Activated T-cell treated with anti-CD3 and anti-CD28 coated beads for 1 hour (primary cell): ENCODE results near the gene PDZD2.
"Not testable (repeated sequence)": the region's sequence is repeated elsewhere in the genome, so short reads cannot be mapped to it uniquely, and the experiment has no call there.

ENCODE experiments used
- DNase-seq: peaks from one replicate; pipeline ENCODE4 v3.0.0-alpha.2; 2020; ENCODE audit warnings: low read depth

Gene PDZD2

DNA sequence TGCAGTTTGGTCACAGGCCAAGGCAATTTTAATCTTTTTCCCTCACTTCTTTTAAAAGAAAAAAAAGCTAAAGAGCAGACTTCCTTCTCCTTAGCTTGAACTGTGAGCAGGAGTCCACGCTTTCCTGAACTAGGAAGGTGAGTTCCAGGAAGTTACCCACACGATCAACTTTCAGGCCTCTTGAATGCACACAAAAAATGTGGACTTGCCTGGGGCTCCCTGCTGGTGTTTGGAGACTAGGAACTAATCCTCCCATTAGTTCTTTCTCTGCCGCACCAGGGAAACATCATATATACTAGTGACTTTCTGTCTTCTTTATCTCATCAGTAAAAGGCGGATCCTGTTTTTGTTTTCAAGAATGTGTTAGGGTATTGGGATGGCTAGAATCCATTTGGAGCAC lies 295.2 kb downstream of the PDZD2 start:
- no peak for DNase-seq

DNA sequence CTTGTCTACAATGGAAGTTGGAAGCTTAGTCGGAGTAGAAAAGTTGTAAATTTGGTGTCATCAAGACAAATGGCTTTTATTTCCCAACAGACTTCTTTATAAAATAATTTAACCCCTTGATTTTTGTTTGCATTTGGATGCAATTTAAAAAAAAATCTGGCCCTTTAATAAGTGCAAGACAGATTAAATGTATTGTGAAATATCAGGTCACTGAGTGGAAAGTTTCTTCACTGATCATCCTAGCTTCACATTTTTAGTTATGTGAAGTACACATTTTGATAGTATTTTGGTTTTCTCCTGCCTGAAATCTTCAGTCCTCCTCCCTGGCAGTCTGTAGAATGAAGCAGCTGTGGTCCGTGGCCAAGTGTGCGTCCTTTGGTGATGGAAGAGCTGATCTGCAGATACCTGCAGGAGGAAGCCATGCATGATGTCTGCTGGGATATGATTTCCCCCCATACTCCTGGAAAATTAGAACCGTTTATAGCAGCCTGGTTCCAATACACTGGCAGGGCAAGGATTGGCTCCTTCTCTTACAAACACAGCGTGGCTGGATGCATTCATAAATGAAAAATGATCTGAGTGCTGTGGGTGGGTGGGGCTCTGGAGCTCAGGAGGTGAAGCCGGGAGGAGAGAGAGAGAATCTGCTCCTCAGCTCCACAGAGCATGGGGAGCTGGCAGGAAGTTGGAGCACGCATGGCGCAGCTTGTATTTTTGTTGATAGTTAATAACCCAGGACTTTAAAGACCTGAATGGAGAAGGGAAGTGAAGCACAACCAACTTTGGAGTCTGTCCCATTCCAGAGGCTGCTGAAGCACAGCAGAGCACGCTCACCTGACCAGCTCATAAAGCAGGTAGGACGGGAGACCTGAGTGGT lies 296.8 kb downstream of the PDZD2 start:
- no peak for DNase-seq

DNA sequence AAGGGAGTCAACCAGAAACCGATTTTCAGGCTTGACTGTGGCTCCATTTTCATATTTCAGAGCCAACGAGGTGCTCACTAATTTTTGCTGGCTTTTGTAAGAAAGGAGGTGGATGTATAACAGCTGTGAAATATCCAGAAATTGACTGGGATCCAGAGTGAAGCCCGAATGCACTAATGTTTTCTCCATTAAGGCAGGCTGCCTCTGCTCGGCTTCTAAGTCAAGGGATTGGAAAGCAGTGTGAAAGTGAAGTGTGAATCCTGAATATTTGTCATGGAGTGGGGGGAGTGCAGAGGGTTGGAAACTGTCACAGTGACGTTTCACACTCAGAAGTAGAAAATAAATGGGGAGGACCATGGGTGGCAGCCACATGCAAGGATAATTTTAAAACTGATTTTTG lies 297.8 kb downstream of the PDZD2 start:
- DNase-seq = no peak

DNA sequence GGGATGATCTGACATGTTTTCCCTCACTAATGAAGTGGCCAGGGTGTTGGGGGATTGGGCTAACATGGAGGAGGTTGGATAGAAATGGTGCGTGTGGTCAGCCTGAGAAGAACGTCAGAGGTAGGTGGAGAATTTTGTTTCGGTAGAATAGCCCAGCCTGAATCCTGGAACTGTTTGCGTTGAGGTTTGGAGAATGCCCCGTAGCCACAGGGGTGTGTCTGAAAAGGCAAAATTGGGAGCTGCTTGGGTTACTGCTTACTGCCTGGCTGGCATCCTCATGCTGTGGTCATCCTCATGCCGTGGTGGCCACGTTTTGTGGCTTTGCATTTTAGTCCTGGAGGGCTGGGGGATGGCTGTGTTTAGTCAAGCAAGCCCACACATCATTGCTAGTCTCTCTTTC lies 298.3 kb downstream of the PDZD2 start:
- no peak for DNase-seq

DNA sequence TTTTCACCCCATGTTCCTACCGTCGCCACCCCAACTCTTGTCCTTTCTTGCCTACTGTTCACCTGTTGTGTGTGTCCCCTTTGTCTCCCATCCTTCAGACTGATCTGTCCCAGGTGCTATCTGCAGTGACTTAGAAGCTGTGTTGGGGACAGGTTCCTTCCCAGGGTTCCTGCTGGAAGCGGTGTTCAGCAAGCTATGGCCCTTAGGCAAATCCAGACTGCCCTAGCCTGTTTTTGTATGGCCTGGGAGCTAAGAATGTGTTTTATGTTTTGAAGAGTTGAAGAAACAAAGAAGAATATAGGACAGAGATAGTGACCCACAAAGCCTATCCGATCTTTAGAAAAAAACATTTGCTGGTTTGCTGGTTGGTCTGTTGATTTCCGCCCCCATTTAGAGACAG lies 298.8 kb downstream of the PDZD2 start:
- DNase-seq = no peak

DNA sequence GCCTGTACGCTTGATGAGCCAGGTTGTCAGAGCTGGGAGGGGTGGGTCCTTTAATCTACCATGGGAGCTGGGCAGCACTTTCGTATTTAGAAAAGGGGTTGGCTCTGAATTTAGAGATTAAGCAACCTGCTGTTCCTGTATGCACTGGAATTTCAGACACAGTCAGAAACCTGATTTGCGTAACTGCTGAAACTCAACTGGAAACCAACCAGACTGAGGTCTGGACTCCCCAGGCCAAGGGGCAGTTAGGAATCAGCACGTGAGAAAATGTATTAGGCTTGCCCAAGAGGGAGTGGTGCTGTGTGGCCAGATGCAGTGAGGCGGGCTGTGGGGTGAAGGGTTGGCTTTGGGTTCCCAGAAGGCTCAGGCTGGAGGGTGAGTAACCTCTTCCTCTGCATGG lies 300.2 kb downstream of the PDZD2 start:
- DNase-seq = no peak

DNA sequence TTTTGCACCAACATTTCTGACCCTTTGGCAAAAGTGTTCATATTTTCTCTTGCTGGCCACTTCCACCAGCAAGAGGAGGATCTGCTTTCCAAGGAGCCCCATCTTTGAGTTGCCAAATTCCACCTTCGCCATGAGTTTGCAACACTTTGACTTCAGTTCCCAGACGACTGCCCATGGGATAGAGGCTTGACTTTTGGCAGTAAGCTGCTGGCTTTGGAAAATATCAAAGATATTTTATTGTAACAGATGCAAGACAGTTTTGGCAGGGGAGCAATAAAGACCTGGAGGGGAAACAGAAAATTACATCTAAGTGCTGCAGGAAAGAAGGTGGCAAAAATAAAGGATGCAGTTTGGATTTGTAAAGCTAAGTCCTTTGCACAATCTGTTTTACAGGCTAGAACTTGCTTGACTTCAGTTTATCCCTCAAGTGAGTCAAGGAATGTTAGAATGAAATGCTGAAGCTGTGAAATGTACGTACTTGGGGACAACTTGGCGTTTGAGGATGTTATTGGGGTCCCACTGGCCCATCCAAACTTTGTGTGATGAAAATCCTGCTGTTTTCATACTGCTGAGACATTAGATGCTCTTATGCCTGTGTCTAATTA lies 302.3 kb downstream of the PDZD2 start:
- DNase-seq = no peak

DNA sequence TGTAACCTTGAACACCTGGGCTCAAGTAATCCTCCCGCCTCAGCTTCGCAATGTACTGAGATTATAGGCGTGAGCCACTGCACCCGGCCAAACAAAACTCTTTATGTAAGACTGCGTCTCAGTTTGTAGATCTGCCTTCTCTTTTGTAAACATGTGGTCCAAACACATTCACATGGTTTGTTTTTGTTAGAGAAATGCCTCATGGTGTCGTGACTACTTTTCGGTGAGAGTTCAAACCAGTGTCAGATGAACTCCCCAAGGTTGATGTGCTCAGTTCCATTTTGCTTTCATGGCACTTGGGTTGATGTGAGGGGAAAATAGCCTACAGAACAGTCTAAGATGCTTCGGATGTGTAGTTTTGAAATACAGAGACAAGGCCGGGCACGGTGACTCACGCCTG lies 303.6 kb downstream of the PDZD2 start:
- DNase-seq = no peak

DNA sequence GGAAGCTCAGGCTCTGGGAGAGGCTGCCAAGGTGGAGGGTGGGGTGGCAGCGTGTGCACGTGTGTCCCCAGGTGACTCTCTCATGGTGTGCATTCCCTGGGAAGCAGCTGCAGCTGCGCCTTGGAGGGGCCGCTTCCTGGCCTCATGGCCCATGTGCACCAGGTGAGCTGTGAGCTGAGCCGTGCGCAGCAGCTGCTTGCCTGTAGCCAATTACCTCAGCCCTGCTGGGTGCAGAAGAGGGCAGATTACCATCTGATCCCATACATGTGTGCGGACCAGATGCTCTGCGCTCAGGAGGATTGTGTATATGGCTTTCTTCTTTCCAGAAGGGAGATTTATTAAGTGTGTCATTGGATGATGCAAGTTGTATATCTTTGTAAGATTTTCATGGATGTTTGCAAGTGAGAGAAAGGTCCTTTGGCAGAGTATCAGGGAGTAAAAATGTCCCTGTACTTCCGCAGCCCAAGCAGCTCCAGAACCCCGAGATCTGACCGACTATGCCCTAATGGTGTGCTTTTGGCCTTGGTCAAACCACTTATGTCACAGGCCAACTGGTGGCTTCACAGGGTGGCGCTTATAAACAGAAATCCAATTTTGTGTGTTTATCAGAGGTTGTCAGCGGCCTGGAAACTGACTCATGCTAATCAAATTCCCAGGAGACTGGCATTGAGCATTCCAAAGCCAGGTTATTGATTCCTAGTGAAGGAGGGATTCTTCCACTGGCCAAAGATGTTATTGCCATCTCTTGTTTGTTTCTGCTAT lies 305.9 kb downstream of the PDZD2 start:
- DNase-seq = no peak

DNA sequence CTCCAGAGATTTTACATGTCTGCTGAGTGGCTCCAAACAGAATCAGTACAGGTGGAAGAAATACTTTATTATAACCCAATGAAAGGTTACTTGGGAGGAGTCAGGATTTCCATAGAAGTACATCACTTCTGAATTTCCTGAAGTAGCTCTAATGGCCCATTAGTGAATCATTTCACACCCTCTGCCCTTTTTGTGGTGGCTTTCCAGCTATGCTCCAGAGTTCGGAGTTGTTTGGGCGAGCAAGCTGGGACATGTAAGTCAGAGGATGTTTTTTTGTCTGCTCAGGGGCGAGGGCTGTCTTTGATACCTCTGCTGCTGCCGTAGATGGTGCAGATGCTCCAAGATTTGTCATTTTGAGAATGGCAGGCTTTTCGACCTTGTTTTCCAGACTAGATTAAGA lies 309.1 kb downstream of the PDZD2 start:
- no peak for DNase-seq

DNA sequence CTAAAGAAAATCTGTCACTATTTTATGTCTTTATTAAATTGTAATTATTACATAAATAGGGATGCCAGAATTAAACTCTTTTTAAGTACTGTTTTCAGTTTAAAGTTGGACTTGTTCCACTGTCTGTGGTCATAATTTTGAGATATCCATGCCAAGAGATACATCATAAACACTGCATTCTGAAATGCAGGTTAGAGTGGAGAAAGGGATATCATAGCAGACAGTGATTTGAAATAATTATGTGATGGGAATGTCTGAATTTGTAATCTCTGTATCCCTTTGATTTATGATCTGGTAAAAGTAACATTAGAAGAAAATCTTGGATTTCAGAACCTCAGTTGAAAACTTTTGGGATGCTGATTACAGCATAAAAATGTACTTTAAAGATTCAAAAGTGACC lies 313.1 kb downstream of the PDZD2 start:
- DNase-seq = no peak

DNA sequence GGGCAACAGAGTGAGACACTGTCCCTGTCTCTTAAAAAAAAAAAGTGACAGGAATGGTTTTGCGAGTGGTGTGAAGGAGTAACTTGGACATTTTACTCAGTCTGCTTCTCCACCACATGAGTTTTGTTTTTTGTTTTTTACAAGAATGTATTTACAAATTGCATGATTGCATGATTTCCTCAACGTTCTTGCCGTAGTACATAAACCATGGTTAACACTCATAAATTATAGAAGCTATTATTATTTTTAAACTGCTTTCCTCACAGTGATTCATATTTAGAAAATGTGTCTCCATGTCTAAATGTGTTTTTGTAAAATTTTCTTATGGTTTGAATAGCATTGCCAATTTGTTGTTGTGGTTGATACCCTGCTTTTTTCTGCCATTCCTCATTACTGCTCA lies 315.2 kb downstream of the PDZD2 start:
- DNase-seq = no peak

DNA sequence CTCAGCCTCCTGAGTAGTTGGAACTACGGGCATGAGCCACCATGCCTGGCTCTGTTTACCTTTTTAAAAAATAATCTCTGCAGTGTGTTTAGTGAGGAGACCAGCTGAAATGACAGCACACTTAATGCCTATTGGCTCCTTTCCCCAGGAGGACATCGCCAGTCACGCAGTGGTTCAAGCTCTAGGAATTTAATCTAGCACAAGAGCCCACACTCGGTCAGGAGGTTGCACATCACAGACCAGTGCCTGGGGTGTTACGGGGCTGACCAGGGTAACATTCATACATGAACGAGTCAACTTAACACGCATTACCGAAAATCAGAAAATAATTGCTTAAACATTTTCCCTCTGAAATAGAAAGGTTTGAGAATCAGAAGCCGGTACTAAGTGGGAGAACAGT lies 318.2 kb downstream of the PDZD2 start:
- DNase-seq = no peak

DNA sequence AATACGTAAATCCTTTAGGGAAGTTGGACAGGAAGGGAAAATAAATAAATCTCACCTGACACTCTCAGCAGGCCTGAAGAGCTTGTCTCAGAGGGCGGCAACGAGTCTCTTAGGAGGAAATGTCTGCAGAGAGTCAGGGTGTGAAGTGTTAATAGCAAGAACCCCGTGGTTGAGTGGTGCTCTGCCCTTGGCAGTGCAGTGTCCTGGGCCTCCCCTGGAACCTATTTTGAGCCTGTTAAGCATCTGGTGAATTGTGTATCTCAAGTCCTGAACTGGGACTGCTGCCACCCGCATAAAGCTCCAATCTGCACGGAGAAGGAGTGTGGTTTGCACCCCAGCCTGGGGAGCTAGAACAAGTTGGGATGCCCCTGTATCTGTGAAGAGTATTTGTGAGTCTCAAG lies 323.4 kb downstream of the PDZD2 start:
- DNase-seq = no peak

DNA sequence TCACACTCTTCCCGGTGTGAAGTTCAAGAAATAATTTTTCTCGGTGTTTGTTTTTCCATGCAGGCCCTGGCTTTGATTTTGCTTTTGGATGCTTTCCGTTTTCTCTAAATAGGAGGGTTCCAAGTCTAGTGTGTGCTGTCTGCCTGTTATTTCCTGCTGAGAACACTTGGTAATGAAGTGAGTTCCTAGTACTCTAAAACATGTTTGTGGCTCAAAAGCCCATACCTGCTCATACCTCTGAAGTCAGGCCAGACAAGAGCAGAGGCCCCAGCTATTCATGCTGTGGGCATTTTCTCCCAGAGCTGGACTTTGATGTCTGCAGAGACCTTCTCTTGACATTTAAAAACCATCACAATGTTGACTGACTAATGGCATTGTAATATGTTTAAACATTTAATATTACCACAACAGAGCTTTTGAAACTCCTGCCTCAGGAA lies 324.0 kb downstream of the PDZD2 start:
- no peak for DNase-seq

DNA sequence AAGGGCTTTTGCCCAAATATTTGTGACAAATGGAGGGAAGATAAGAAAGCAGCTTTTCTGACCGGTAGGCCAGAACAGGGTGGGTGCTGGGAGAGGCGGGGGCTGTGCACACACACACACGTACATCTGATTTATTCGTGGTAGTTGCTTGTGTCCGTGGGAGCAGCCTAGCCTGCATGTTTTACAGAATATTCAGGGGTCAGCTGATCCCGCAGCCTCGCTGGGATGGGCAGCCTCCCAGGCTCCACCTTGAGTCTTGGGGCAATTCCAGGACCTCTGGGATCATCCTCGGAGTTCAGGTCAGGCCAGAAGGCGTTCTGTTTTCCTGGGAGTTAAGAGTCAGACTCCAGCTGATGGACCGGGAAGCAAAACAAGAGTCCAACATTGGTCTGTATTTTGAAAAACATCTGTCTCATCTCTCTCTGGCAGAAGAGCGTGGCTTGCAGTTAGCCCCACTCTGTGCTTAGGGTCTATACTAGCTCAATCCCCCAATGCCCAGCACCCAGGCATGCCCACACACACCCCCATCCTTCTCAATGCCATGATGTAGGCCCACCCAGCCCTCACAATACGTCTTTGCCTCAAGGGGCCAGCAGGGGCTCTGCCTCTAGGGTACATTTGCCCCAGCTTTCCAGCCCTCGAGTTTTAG lies 324.6 kb downstream of the PDZD2 start:
- DNase-seq = no peak

DNA sequence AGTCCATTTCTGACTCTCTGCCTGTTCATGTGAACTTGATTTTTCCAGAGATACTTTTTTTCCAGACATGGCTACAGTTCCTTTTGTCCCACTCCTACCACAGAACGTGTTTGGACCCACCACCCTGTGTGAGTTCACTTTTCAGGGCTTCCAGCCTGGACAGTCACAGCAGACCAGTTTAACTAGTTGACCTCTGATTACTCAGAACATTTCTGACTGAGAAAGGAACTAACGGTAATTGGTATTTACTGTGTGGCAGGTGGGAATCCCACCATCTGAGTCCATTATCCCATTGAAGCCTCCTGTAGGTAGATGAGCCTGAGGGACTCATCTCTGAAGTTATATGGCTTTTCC lies 325.1 kb downstream of the PDZD2 start:
- DNase-seq = no peak

DNA sequence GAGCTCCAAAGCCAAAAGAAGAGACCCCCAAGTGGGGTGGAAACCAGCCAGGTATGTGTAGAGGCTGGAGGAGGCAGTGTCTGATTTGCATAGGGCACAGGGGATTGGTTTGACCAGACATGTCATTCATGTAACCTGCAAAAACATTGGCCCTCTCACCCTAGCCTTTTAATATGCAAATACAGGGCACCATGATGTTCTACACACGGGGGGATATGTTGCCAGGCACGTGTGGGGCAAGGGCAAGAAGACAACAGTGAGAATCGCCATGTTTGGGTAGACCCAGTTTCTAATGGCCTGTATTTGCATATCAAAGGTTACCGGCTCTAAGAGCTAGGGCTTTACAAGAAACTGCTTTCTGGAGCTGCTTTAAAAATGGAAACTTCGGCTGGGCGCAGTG lies 326.3 kb downstream of the PDZD2 start:
- no peak for DNase-seq

DNA sequence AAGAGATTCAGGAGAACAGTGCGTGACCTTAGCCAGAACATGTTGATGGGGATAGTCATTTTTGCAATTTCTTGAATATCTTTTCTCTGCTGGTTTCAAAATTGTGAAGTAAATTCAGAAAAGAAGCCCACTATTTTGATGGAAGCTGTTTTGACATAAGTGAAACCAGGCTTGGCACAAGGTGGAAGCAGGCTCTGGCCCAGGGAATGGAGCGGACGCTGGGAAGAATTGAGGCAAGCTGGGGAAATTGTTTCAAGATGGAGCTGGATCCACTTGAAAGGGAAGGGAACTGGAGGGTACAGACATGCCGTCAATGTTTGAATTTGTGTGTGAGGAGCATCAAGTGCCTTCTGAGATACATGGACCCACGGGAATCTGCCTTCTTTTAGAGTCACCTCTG lies 328.0 kb downstream of the PDZD2 start:
- DNase-seq = no peak

DNA sequence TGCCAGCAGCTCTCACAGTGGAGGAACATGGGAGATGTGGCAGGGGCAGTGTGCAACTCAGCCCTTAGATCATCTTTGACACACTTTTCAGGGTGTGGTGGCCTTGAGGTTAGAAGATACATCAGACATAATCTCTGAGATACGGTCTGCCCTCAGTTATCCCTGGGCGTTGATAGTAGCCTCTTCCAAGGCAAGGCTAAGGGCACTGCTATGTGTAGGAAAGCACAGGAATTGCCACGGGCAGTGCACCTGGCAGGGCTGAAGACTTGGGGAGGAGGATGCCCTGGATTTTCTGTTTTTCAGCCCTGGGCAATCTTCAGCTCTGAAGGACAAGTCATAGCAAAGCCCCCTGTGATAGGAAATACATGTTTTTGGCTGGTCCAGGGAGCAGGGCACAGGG lies 328.5 kb downstream of the PDZD2 start:
- no peak for DNase-seq

DNA sequence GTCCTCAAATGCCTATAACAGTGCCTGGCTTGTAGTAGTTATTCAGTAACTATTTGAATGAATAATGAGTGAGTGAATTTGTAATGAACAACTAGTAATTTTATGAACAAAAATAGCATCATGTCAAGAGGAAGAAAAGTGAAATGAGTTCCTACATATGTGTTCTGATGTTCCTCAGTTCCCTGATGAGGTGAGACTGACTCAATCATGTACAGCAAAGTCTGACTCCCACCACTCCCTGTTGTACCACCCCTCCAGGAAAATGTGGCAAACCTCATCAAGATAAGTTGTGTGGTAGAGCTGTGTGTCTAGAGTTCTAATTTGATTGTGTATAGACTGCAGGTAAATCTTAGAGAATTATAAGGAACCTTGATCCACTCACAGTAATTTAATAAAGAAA lies 333.6 kb downstream of the PDZD2 start:
- DNase-seq = no peak

DNA sequence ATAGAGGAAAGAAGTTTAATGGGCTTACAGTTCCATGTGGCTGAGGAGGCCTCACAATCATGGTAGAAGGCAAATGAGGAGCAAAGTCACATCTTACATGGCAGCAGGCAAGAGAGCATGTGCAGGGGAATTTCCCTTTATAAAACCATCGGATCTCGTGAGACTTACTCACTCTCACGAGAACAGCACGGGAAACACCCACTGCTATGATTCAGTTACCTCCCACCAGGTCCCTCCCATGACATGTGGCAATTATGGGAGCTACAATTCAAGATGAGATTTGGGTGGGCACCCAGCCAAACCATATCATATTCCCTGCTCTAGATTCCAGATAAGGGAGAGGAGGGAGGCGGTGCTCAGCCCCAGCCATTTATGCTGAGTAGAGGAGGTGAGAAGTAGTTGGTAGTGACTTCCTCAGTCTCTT lies 336.3 kb downstream of the PDZD2 start:
- DNase-seq = not testable (repeated sequence)

DNA sequence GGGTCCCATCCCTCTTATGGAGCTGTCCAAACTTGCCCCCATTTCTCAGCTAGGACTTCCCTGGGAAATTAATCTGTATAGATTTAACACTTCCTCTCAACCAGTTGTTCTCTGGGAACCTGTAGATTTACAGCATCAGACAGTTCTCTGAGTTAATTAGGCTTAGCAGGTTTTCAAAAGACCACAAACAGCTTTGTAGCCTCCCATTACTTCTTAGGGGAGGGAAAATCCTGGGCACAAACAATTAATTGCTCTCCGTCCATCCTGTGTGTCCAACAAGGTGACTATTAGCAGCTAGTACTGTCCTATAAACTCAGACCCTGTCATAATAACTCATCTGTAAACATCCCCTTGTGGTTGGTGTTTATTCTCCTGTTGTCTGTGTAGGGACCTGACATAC lies 337.2 kb downstream of the PDZD2 start:
- DNase-seq = no peak
